HG03280 (cell line): ENCODE results near the gene MTUS2.
A peak's percentile ranks its signal among the peaks of the same experiment; 100 is the strongest.

ENCODE experiments used
- ATAC-seq: cut with Tn5 transposase; IDR thresholded peaks from one replicate; pipeline ENCODE4 v1.9.1; 2021; ENCODE audit warnings: mild to moderate bottlenecking, moderate library complexity; ENCODE audit not compliant: unreplicated experiment

The MTUS2 gene

GRCh38 chr13:29537736-29538651, 717.9 kb downstream of the MTUS2 start:
- ATAC-seq: no peak

GRCh38 chr13:29538652-29539040, 718.5 kb downstream of the MTUS2 start:
- no peak for ATAC-seq

GRCh38 chr13:29539856-29540255, 719.7 kb downstream of the MTUS2 start:
- ATAC-seq: no peak

GRCh38 chr13:29540334-29540733, 720.2 kb downstream of the MTUS2 start:
- ATAC-seq: no peak

- ATAC-seq: no peak
Observed at GRCh38 chr13:29540799-29541198, 720.7 kb downstream of the MTUS2 start.

GRCh38 chr13:29541400-29541799, 721.3 kb downstream of the MTUS2 start:
- ATAC-seq: no peak

GRCh38 chr13:29542381-29542780, 722.2 kb downstream of the MTUS2 start:
- no peak for ATAC-seq

- ATAC-seq: peak; percentile 94
Observed at GRCh38 chr13:29543230-29544215, 723.4 kb downstream of the MTUS2 start.

GRCh38 chr13:29545988-29546387, 725.8 kb downstream of the MTUS2 start:
- ATAC-seq: no peak

- ATAC-seq: no peak
Observed at GRCh38 chr13:29546662-29547061, 726.5 kb downstream of the MTUS2 start.

GRCh38 chr13:29547153-29547552, 727.0 kb downstream of the MTUS2 start:
- ATAC-seq: no peak

GRCh38 chr13:29548722-29549121, 728.6 kb downstream of the MTUS2 start:
- ATAC-seq: no peak

GRCh38 chr13:29550430-29550988, 730.4 kb downstream of the MTUS2 start:
- no peak for ATAC-seq

GRCh38 chr13:29551214-29551613, 731.1 kb downstream of the MTUS2 start:
- no peak for ATAC-seq
